ENCODE data around the gene IP6K1.

IP6K1 gene

GRCh38 chr3:49715611-49716121, 70.7 kb downstream of the IP6K1 start:
- Histone ChIP-seq H3F3A (ENCODE audit: insufficient read depth, low read length) (no peaks in the 10 kb centered on the region), H3K9ac (ENCODE audit: low read length) (no peak overlapping the region), H2AFZ (ENCODE audit: low read length) (no peak overlapping the region), H3K4me2 (ENCODE audit: low read length) (no peak overlapping the region), H4K20me1 (ENCODE audit: insufficient read depth, low read length) (no peaks in the 10 kb centered on the region), H3K27me3 (ENCODE audit: insufficient read depth, low read length) (no peaks in the 10 kb centered on the region), H3K4me1 (ENCODE audit: insufficient read depth, low read length, severe bottlenecking) (peaks cover 3% of the 10 kb centered on the region), H3K36me3 (ENCODE audit: insufficient read depth, low read length) (peaks cover 25% of the 10 kb centered on the region), H3K4me3 (ENCODE audit: low read depth, low read length, poor library complexity, severe bottlenecking) (no peak overlapping the region), H3K79me2 (ENCODE audit: insufficient read depth, low read length) (no peaks in the 10 kb centered on the region), H3K9me3 (ENCODE audit: low read length) (no peaks in the 10 kb centered on the region), H3K27ac (ENCODE audit: low read depth, low read length, poor library complexity, severe bottlenecking) (no peak overlapping the region), H3K9me2 (ENCODE audit: low read depth, low read length) (no peaks in the 10 kb centered on the region)
- TF ChIP-seq EZH2 (IDR thresholded peaks at IDR 0.05; ENCODE audit: borderline replicate concordance, low read length) (no peak), CTCF (IDR thresholded peaks at IDR 0.05; ENCODE audit: low read length) (no peak)

GRCh38 chr3:49714728-49715550, 71.4 kb downstream of the IP6K1 start:
- Histone ChIP-seq H3K4me2 (ENCODE audit: low read length) (no peak overlapping the region), H3K27ac (ENCODE audit: low read depth, low read length, poor library complexity, severe bottlenecking) (no peak overlapping the region), H3K4me1 (ENCODE audit: insufficient read depth, low read length, severe bottlenecking) (peaks cover 3% of the 10 kb centered on the region), H3K79me2 (ENCODE audit: insufficient read depth, low read length) (no peaks in the 10 kb centered on the region), H3K9me2 (ENCODE audit: low read depth, low read length) (no peaks in the 10 kb centered on the region), H3K27me3 (ENCODE audit: insufficient read depth, low read length) (no peaks in the 10 kb centered on the region), H4K20me1 (ENCODE audit: insufficient read depth, low read length) (no peaks in the 10 kb centered on the region), H3K4me3 (ENCODE audit: low read depth, low read length, poor library complexity, severe bottlenecking) (no peak overlapping the region), H3K9ac (ENCODE audit: low read length) (no peak overlapping the region), H3F3A (ENCODE audit: insufficient read depth, low read length) (no peaks in the 10 kb centered on the region), H3K36me3 (ENCODE audit: insufficient read depth, low read length) (peaks cover 24% of the 10 kb centered on the region), H2AFZ (ENCODE audit: low read length) (no peak overlapping the region), H3K9me3 (ENCODE audit: low read length) (no peaks in the 10 kb centered on the region)
- TF ChIP-seq CTCF (IDR thresholded peaks at IDR 0.05; ENCODE audit: low read length) (no peak), EZH2 (IDR thresholded peaks at IDR 0.05; ENCODE audit: borderline replicate concordance, low read length) (no peak)

- Histone ChIP-seq H3K4me3 (ENCODE audit: low read depth, low read length, poor library complexity, severe bottlenecking) (no peak overlapping the region), H3K79me2 (ENCODE audit: insufficient read depth, low read length) (no peaks in the 10 kb centered on the region), H3F3A (ENCODE audit: insufficient read depth, low read length) (no peaks in the 10 kb centered on the region), H3K4me1 (ENCODE audit: insufficient read depth, low read length, severe bottlenecking) (no peaks in the 10 kb centered on the region), H2AFZ (ENCODE audit: low read length) (no peak overlapping the region), H3K9me3 (ENCODE audit: low read length) (no peaks in the 10 kb centered on the region), H3K27ac (ENCODE audit: low read depth, low read length, poor library complexity, severe bottlenecking) (no peak overlapping the region), H3K9me2 (ENCODE audit: low read depth, low read length) (no peaks in the 10 kb centered on the region), H3K9ac (ENCODE audit: low read length) (no peak overlapping the region), H4K20me1 (ENCODE audit: insufficient read depth, low read length) (no peaks in the 10 kb centered on the region), H3K36me3 (ENCODE audit: insufficient read depth, low read length) (peaks cover 20% of the 10 kb centered on the region), H3K4me2 (ENCODE audit: low read length) (no peak overlapping the region), H3K27me3 (ENCODE audit: insufficient read depth, low read length) (no peaks in the 10 kb centered on the region)
- no peak for TF ChIP-seq EZH2 (IDR thresholded peaks at IDR 0.05; ENCODE audit: borderline replicate concordance, low read length)
- no peak for TF ChIP-seq CTCF (IDR thresholded peaks at IDR 0.05; ENCODE audit: low read length)
These were observed 72.8 kb downstream of the IP6K1 start for GRCh38 chr3:49713336-49714105.

Measured in OCI-LY1 (cell line).